ENCODE results near the gene EIF4B. TPM values are rescaled to one million over a fixed set of nuclear protein-coding genes. Genes with fewer than 3 reads are reported as not detected.

Gene EIF4B
- total RNA-seq, 4 donors from 2014 or later: 400 to 648 (median 576) TPM

DNA sequence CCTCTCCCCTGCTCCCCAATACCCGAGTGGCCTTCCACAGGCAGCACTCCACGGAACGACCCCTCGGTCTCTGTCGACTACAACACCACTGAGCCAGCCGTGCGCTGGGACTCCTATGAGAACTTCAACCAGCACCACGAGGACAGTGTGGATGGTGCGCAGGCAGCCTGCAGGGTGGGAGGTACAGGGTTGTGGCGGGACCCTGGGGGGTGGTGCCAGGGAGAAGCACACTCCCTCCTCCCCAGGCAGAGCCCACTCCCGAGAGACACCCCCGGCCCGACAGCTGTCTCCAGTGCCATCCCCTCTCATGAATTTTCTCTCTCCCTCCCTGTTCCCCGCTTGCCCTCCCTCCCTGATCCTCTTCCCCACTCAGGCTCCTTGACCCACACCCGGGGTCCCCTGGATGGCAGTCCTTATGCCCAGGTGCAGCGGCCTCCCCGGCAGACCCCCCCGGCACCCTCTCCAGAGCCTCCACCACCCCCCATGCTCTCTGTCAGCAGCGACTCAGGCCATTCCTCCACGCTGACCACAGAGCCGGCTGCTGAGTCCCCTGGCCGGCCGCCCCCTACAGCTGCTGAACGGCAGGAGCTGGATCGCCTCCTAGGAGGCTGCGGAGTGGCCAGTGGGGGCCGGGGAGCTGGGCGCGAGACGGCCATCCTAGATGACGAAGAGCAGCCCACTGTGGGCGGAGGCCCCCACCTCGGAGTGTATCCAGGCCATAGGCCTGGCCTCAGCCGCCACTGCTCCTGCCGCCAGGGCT lies 52.6 kb downstream of the EIF4B start:
- Histone ChIP-seq H3K27me3 (no peaks in the 10 kb centered on the region), H3K27ac (replicated peaks in 1 of 4) (peak overlapping the region in 3 of 4 donors; percentile 82 to 95 (median 83)), H3K9me3 (no peaks in the 10 kb centered on the region), H3K36me3 (peaks cover 19 to 100% (median 86%) of the 10 kb centered on the region in 4 donors), H3K4me1 (peaks cover 80 to 96% (median 94%) of the 10 kb centered on the region in 4 donors), H3K4me3 (no peak overlapping the region)
- no peak for TF ChIP-seq EP300 (IDR thresholded peaks at IDR 0.05)
- no peak for TF ChIP-seq POLR2A (IDR thresholded peaks at IDR 0.05; ENCODE audit: low read depth)
- TF ChIP-seq, protein P1, sequence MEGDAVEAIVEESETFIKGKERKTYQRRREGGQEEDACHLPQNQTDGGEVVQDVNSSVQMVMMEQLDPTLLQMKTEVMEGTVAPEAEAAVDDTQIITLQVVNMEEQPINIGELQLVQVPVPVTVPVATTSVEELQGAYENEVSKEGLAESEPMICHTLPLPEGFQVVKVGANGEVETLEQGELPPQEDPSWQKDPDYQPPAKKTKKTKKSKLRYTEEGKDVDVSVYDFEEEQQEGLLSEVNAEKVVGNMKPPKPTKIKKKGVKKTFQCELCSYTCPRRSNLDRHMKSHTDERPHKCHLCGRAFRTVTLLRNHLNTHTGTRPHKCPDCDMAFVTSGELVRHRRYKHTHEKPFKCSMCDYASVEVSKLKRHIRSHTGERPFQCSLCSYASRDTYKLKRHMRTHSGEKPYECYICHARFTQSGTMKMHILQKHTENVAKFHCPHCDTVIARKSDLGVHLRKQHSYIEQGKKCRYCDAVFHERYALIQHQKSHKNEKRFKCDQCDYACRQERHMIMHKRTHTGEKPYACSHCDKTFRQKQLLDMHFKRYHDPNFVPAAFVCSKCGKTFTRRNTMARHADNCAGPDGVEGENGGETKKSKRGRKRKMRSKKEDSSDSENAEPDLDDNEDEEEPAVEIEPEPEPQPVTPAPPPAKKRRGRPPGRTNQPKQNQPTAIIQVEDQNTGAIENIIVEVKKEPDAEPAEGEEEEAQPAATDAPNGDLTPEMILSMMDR (IDR thresholded peaks at IDR 0.05): no peak
- peak in 1 of 2 donors; percentile 46 for TF ChIP-seq POLR2AphosphoS5 (IDR thresholded peaks at IDR 0.05)
- intact Hi-C loops (cut with DNase I): no loop called here
- no peak for DNase-seq (ENCODE audit: extremely low spot score)
- WGBS: 70% methylated on average over 20 of the region's 35 CpGs

DNA sequence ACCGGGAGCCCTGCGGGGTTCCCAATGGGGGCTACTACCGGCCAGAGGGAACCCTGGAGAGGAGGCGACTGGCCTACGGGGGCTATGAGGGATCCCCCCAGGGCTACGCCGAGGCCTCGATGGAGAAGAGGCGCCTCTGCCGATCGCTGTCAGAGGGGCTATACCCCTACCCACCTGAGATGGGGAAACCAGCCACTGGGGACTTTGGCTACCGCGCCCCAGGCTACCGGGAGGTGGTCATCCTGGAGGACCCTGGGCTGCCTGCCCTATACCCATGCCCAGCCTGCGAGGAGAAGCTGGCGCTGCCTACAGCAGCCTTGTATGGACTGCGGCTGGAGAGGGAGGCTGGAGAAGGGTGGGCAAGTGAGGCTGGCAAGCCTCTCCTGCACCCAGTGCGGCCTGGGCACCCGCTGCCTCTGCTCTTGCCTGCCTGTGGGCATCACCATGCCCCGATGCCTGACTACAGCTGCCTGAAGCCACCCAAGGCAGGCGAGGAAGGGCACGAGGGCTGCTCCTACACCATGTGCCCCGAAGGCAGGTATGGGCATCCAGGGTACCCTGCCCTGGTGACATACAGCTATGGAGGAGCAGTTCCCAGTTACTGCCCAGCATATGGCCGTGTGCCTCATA lies 53.3 kb downstream of the EIF4B start:
- H3K4me3 ChIP-seq: no peak overlapping the region
- intact Hi-C loops (cut with DNase I): no loop called here
- H3K36me3 ChIP-seq: peaks cover 19 to 100% (median 91%) of the 10 kb centered on the region in 4 donors
- no peak for DNase-seq (ENCODE audit: extremely low spot score)
- 95% methylated on average over 11 of the region's 24 CpGs for WGBS
- H3K4me1 ChIP-seq: peaks cover 80 to 96% (median 94%) of the 10 kb centered on the region in 4 donors
- peak overlapping the region; percentile 82 to 95 (median 88) for H3K27ac ChIP-seq (replicated peaks in 1 of 4)
- TF ChIP-seq POLR2AphosphoS5 (IDR thresholded peaks at IDR 0.05): peak in 1 of 2 donors; percentile 39
- TF ChIP-seq, protein P1 (IDR thresholded peaks at IDR 0.05): no peak
- no peaks in the 10 kb centered on the region for H3K9me3 ChIP-seq
- H3K27me3 ChIP-seq: no peaks in the 10 kb centered on the region

DNA sequence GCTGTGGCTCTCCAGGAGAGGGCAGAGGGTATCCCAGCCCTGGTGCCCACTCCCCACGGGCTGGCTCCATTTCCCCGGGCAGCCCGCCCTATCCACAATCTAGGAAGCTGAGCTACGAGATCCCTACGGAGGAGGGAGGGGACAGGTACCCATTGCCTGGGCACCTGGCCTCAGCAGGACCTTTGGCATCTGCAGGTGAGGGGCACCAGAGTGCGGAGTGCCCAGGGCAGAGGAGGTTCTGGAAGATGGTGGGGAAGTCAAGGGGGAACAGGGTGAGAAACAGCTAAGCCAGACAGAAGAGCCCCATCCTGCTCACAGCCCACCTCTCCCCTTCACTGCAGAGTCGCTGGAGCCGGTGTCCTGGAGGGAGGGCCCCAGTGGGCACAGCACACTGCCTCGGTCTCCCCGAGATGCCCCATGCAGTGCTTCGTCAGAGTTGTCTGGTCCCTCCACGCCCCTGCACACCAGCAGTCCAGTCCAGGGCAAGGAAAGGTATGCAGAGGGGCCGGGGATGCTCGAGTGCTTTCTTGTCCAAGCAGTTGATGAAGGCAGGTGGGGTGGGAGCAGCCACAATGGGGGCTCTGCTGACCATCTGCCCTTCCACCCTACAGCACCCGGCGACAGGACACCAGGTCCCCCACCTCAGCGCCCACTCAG lies 53.9 kb downstream of the EIF4B start:
- H3K36me3 ChIP-seq: peaks cover 22 to 100% (median 96%) of the 10 kb centered on the region in 4 donors
- intact Hi-C loops (cut with DNase I): no loop called here
- 40% methylated on average over 1 of the region's 17 CpGs for WGBS

DNA sequence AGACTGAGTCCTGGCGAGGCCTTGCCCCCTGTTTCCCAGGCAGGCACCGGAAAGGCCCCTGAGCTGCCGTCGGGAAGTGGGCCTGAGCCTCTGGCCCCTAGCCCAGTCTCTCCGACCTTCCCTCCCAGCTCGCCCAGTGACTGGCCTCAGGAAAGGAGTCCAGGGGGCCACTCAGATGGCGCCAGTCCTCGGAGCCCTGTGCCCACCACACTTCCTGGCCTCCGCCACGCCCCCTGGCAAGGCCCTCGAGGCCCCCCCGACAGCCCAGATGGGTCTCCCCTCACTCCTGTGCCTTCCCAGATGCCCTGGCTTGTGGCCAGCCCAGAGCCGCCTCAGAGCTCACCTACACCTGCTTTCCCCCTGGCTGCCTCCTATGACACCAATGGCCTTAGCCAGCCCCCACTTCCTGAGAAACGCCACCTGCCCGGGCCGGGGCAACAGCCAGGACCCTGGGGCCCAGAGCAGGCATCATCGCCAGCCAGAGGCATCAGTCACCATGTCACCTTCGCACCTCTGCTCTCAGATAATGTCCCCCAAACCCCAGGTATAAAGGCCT lies 54.5 kb downstream of the EIF4B start:
- TF ChIP-seq POLR2A (IDR thresholded peaks at IDR 0.05; ENCODE audit: low read depth): no peak
- TF ChIP-seq POLR2AphosphoS5 (IDR thresholded peaks at IDR 0.05): peak in 1 of 2 donors; percentile 10
- Histone ChIP-seq H3K36me3 (peaks cover 23 to 100% (median 96%) of the 10 kb centered on the region in 4 donors), H3K4me3 (no peak overlapping the region), H3K9me3 (no peaks in the 10 kb centered on the region), H3K27ac (replicated peaks in 1 of 4) (peak overlapping the region; percentile 82 to 95 (median 88)), H3K4me1 (peaks cover 80 to 97% (median 94%) of the 10 kb centered on the region in 4 donors), H3K27me3 (no peaks in the 10 kb centered on the region)
- intact Hi-C loops (cut with DNase I): no loop called here
- WGBS: 69% methylated on average over 9 of the region's 18 CpGs
- no peak for DNase-seq (ENCODE audit: extremely low spot score)

More for the DNA sequence above, 53.9 kb downstream of the EIF4B start:
- H3K27ac ChIP-seq (replicated peaks in 1 of 4): peak overlapping the region; percentile 82 to 95 (median 88)
- H3K4me3 ChIP-seq: no peak overlapping the region
- H3K27me3 ChIP-seq: no peaks in the 10 kb centered on the region
- DNase-seq (ENCODE audit: extremely low spot score): no peak
- TF ChIP-seq POLR2A (IDR thresholded peaks at IDR 0.05; ENCODE audit: low read depth): no peak
- peak in 1 of 2 donors; percentile 14 for TF ChIP-seq POLR2AphosphoS5 (IDR thresholded peaks at IDR 0.05)
- H3K9me3 ChIP-seq: no peaks in the 10 kb centered on the region
- H3K4me1 ChIP-seq: peaks cover 80 to 97% (median 94%) of the 10 kb centered on the region in 4 donors

DNA sequence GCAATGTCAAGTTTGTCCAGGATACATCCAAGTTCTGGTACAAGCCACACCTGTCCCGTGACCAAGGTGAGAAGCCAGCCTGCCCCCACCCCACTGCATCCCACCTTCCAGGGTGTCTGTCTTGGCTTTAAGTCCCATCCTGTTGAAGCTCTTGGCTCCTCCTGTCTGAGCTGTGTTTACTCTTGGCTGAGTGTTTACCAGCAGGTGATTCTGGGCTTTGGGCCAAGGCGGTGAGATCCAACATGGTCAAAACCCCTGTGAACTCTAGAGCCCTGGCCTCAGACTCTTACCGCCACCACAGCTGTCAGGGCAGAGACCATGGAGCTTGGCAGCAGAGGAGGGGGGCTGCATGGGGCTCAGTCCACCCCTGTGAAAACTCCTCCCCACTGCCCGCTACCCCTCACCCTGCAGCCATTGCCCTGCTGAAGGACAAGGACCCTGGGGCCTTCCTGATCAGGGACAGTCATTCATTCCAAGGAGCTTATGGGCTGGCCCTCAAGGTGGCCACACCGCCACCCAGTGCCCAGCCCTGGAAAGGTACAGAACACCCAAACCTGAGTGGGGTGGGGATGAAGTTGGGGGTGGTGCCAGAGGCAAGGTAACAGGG lies 55.3 kb downstream of the EIF4B start:
- H3K9me3 ChIP-seq: no peaks in the 10 kb centered on the region
- WGBS: 84% methylated on average over 3 of the region's 5 CpGs

More for the DNA sequence above, 55.3 kb downstream of the EIF4B start:
- no peak for DNase-seq (ENCODE audit: extremely low spot score)
- Histone ChIP-seq H3K27ac (replicated peaks in 1 of 4) (peak overlapping the region; percentile 82 to 95 (median 88)), H3K27me3 (no peaks in the 10 kb centered on the region), H3K4me3 (no peak overlapping the region), H3K4me1 (peaks cover 85 to 97% (median 94%) of the 10 kb centered on the region in 4 donors), H3K36me3 (peaks cover 22 to 100% (median 97%) of the 10 kb centered on the region in 4 donors)
- peak in 1 of 2 donors; percentile 28 for TF ChIP-seq POLR2AphosphoS5 (IDR thresholded peaks at IDR 0.05)
- TF ChIP-seq, protein P1 (IDR thresholded peaks at IDR 0.05): no peak
- intact Hi-C loops (cut with DNase I): no loop called here

Data from esophagus muscularis mucosa (tissue), 4 donors.